Amygdala (tissue), 56 donors: ENCODE results near the gene SH2D3C.

Experiments used
- DNase-seq, 56 donors: peaks; one replicate each; lab custom pipeline; 2025; lab: John Stamatoyannopoulos, UW

The SH2D3C gene

GRCh38 chr9:127746959-127747569 lies 31.4 kb downstream of the SH2D3C start:
- DNase-seq = no peak

GRCh38 chr9:127744398-127745110 lies 33.9 kb downstream of the SH2D3C start:
- DNase-seq = no peak

GRCh38 chr9:127742435-127743088 lies 35.9 kb downstream of the SH2D3C start:
- DNase-seq = peak in 3 of 56 donors; percentile 19 to 33 (median 29)

- peak in 46 of 56 donors; percentile 10 to 80 (median 54) for DNase-seq
Measured at GRCh38 chr9:127741831-127742434, 36.5 kb downstream of the SH2D3C start.

GRCh38 chr9:127739614-127740330 lies 38.7 kb downstream of the SH2D3C start:
- DNase-seq = no peak

GRCh38 chr9:127738666-127739065 lies 39.8 kb downstream of the SH2D3C start:
- DNase-seq = no peak

- DNase-seq = no peak
Measured at GRCh38 chr9:127735530-127736185, 42.8 kb downstream of the SH2D3C start.

- peak; percentile 53 to 98 (median 94) for DNase-seq
Measured at GRCh38 chr9:127734747-127735529, 43.5 kb downstream of the SH2D3C start, which contains the start of gene TOR2A. Gene TOR2A, minus strand, starts transcription at chr9:127735294. Its CDS starts 24 bp downstream, at chr9:127735270.

- DNase-seq = peak in 3 of 56 donors; percentile 5 to 62 (median 42)
Measured at GRCh38 chr9:127734247-127734746, 44.2 kb downstream of the SH2D3C start.

GRCh38 chr9:127733614-127734013 lies 44.9 kb downstream of the SH2D3C start:
- no peak for DNase-seq

- no peak for DNase-seq
Measured at GRCh38 chr9:127732444-127732843, 46.0 kb downstream of the SH2D3C start.

- no peak for DNase-seq
Measured at GRCh38 chr9:127731938-127732337, 46.5 kb downstream of the SH2D3C start.

GRCh38 chr9:127730799-127731410 lies 47.6 kb downstream of the SH2D3C start:
- DNase-seq = no peak

- no peak for DNase-seq
Measured at GRCh38 chr9:127730262-127730661, 48.2 kb downstream of the SH2D3C start.

- DNase-seq = no peak
Measured at GRCh38 chr9:127729522-127730256, 48.8 kb downstream of the SH2D3C start.

GRCh38 chr9:127728808-127729207 lies 49.7 kb downstream of the SH2D3C start:
- DNase-seq = no peak

GRCh38 chr9:127726871-127727270 lies 51.6 kb downstream of the SH2D3C start:
- DNase-seq = no peak

GRCh38 chr9:127724012-127724411 lies 54.5 kb downstream of the SH2D3C start:
- DNase-seq = no peak
